HTR-8/SVneo (cell line): ENCODE measurements around the gene QSOX2.

Experiments
- DNase-seq: peaks from one replicate; pipeline ENCODE4 v3.0.0; 2011; ENCODE audit warnings: low spot score, mixed read lengths; ENCODE audit not compliant: insufficient read length
- FAIRE-seq: peaks from 2 replicates; lab custom pipeline; 2011; peaks lifted over from hg19 to GRCh38; lab: Jason Lieb, UNC

Gene QSOX2

DNA sequence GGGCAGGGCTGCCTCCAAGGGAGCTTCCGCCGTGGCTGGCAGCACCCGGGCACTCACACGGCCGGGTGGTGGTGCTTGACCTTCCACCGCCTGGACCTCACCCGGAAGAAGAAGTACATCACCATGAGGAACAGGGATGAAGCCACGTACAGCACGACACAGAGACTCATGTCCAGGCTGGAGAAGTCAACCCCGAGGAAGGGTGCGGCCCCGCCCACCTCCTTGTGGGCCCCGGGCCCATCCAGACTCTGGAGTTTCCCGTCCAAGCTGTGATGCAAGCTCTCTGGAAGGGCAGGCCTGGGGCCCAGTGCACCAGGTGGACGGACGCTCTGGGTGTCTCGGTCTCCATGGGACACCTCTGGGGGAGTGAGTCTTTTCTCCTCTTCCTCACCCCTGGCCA is 36.9 kb downstream of the QSOX2 start:
- FAIRE-seq (no peak), DNase-seq (no peak)

- no peak for FAIRE-seq
- no peak for DNase-seq
Observed at GRCh38 chr9:136207616-136208015, 38.0 kb downstream of the QSOX2 start.

DNA sequence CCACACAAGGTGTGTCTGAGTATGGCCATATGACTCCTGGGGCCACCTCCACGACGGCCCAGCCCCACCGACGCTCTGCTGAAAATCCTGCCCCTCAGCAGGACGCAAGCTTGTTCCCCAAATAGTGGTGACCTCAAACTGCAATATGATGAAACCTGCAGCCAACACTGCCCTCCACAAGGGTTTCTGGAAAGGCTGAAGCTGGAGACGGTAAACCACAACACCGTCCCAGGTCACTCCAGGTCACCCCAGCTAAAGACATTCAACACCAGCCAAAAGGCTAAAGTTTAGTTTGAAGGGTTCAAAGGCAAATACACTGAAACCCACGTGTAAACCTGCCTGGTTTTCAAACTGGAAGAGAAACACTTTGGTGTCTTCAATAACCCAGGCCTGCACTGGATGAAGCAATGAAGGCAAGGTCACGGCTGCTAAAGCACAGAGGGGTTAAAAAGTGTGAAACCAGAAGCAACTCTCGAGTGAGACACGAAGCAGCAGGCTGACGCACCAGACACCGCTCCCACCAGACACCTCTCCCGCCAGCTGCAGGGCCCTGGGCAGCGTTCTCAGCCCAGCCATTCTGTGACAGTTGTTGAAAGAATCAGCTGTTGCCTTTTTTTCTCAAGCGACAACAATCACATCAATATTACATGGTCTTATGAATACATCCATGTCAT is 38.9 kb downstream of the QSOX2 start:
- DNase-seq = no peak

GRCh38 chr9:136205707-136205992 is 40.0 kb downstream of the QSOX2 start:
- DNase-seq (no peak), FAIRE-seq (no peak)

More for the DNA sequence above, 38.9 kb downstream of the QSOX2 start:
- no peak for FAIRE-seq

DNA sequence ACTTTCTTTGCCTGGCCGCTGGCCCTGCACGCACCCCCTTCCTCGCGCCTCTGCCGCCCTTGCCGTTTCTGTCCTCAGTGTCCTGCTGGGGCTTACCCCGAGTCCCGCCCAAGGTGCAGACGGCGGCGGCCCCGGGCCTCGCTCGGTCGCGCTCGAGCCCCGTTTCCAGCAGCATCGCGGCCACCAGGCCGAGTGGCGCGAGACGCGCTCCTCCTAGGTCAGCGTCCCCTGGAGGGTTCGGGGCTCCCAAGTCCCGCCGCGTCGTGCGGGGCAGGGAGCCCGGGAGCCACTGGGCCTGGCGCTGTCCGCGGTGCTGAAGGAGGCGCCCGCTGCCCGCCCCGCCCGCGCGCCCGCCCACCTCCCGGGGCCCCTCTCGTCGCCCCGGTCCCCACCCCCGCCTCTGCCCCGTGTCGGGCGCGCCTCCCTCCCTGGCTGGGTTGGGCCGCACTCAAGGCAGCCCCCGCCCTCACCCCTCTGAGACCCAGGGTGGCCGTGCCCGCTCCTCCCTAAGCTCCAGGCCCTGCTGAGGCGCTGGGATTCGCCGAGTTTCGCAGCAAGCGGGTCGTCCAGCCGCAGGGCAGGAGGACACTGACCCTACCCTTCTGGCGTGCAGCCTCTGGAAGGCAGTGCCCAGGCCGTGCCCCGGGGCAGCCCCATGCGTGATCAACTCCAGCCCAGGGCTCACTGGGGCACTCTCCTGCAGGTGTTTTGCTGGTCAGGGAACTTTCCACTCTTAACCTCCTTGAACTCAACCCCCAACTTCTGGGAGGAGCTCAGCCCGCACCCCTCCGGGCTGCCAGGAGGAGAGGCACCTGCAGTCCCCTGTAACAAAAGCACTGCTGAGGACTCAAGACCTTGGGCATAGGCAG is 40.5 kb downstream of the QSOX2 start, which contains the start of gene LHX3:
LHX3 (minus strand) TSS at position 291 of the 869 bp plus-strand sequence; CDS start at position 175, 116 bp downstream.
- no peak for FAIRE-seq
- no peak for DNase-seq

GRCh38 chr9:136204145-136204805 is 41.3 kb downstream of the QSOX2 start:
- DNase-seq (no peak), FAIRE-seq (no peak)

- DNase-seq (no peak), FAIRE-seq (no peak)
Observed at GRCh38 chr9:136203408-136204144, 42.0 kb downstream of the QSOX2 start.

GRCh38 chr9:136202454-136203407 is 42.9 kb downstream of the QSOX2 start:
- DNase-seq (no peak), FAIRE-seq (no peak)

DNA sequence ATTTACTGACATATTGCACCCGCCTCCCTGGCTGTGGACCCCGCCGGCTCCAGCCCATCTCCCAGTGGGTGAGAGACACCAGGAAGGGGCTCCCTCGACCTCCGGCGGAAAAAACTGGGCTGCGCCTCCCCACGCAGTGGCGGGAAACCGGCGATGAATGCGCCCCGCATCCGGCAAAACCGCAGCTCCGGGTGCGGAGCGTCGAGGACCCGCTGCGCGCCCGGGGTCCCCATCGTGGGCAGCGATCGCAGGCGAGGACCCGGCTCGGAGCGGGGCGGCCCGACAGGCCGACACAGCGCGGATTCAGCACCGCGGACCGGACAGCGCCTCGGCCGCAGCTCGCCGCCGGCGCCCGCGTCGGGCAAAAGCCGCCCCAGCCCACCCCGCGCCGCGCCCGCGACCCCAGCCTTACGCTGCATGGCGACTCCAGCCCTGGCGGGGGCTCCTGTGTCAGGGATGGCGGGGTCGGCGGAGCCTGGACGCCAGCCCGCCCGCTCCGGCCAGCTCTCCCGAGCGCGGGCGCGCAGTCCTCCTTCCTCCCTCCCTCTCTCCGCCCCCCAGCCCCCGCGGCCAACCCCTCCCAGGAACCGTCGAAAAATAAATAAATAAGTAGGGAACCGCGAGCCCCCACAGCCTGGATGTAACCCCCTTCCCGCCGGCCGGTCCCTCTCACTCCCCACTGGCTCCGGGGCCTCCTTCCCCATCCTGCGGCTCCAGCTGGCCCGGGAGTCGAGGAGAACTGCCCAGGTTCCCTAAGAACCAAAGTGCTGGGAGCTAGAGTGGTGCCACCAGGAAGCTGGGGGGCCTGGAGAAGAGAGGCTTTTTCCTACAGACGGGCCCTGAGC is 43.8 kb downstream of the QSOX2 start:
- DNase-seq (no peak), FAIRE-seq (no peak)

GRCh38 chr9:136201174-136201573 is 44.4 kb downstream of the QSOX2 start:
- no peak for FAIRE-seq
- no peak for DNase-seq

GRCh38 chr9:136200424-136200823 is 45.2 kb downstream of the QSOX2 start:
- no peak for DNase-seq
- no peak for FAIRE-seq

- DNase-seq (no peak), FAIRE-seq (no peak)
Observed at GRCh38 chr9:136199391-136200288, 46.0 kb downstream of the QSOX2 start.

- FAIRE-seq (no peak), DNase-seq (no peak)
Observed at GRCh38 chr9:136198605-136199083, 47.0 kb downstream of the QSOX2 start.

DNA sequence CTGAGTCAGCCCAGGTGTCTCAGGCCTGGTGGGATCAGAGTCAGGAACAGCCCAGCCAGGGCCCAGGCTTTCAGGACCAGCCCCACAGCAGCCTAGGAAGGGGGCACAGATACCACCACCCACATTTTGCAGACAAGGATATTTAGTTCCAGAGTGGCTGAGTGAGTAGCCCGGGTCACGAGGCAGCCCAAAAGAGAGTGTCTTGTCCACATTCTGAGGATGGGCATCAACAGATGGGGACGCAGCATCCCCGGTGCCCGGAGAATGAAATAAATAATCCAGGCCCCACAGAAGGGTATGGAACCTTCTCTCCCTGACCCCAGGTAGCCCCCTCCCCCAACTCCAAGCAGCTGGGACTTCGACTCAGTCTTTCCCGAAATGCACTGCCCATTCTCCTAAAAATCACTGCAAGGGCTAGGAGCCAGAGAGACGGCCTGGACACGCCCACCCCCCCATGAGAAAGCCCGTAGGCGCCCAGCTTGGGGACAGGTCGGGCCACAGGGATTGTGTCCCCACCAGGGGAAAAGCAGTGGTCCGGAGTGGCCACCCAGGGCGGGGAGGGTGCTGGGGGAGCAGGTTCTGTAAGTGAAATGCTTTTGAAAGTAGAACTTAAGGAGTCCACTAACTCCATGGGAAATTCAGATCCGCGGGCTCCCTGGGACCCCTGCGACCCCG is 47.5 kb downstream of the QSOX2 start:
- no peak for DNase-seq
- no peak for FAIRE-seq

GRCh38 chr9:136197084-136197875 is 48.3 kb downstream of the QSOX2 start:
- DNase-seq = no peak
- no peak for FAIRE-seq
